Measurements from ENCODE around the gene LRP1B.
A peak's percentile ranks its signal among the peaks of the same experiment; 100 is the strongest.

Gene LRP1B

DNA sequence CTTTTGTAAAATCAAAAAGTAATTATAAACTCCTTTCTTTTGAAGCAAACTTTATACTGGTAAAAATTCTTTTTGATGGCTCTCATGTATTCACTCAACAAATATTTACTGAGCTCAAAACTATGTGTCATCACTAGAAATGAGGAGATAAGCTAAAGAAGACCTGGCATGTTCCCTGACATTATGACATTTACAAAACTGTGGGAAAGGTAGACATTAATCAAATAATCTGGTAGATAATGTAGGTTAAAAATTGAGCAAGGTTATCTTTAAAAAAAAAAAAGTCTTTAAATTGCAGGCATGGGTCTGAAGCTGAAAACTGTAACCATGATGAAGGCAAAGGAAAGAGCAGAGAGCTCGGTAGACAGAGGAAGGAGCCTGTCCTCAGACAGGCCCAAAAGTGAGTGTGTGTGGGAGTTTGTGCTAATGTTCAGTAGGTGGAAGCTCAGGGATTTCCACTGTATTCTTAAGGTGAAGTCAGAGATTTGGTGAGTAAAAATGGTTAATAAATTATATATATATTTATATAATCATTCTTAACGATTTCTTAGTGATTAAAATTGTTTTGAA is 612.9 kb downstream of the LRP1B start:
- DNase-seq (no peak), ATAC-seq (replicated peaks) (no peak)
- Mint-ChIP-seq H3K27ac (no peak overlapping the region), H3K9me3 (peaks cover 0 to 2% of the 10 kb centered on the region in 2 donors), H3K27me3 (no peaks in the 10 kb centered on the region), H3K4me3 (no peak overlapping the region), H3K4me1 (peaks cover 9 to 21% of the 10 kb centered on the region in 2 donors), H3K36me3 (no peaks in the 10 kb centered on the region)

DNA sequence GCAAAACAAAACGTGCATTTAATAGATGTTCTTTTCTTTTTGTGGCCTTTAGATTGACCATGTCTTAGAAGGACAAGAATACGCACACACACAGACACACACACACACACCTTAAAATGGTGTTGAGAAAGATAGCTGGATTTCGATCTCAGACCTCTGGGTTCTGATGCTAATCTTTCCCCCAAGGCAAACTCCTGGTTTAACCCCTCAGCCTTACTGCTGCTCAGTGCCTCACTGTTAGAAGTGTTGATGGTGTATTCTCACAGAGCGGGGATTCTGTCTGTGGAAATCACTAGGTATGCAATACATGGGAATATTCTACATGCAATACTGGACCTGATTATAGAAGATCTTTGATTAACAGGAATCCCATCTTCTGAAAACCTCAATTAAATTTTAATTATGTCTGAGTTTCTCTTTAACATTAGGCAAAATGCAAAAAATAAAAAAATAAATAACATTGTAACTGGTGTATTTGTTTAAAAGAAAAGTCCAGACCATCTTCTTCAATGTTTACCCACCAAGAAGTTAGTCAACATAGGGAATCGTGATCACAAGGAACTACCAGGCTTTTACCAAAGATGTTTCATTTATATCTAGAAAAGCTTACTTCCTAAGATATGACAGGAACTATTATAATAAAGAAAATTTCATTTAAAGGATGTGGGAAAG is 613.5 kb downstream of the LRP1B start:
- H3K27ac Mint-ChIP-seq, result no peak overlapping the region
- no peak for ATAC-seq (replicated peaks)
- no peak overlapping the region for H3K4me3 Mint-ChIP-seq
- peaks cover 9 to 21% of the 10 kb centered on the region in 2 donors for H3K4me1 Mint-ChIP-seq
- H3K27me3 Mint-ChIP-seq, result no peaks in the 10 kb centered on the region
- H3K36me3 Mint-ChIP-seq, result no peaks in the 10 kb centered on the region
- no peak for DNase-seq
- peaks cover 0 to 2% of the 10 kb centered on the region in 2 donors for H3K9me3 Mint-ChIP-seq

DNA sequence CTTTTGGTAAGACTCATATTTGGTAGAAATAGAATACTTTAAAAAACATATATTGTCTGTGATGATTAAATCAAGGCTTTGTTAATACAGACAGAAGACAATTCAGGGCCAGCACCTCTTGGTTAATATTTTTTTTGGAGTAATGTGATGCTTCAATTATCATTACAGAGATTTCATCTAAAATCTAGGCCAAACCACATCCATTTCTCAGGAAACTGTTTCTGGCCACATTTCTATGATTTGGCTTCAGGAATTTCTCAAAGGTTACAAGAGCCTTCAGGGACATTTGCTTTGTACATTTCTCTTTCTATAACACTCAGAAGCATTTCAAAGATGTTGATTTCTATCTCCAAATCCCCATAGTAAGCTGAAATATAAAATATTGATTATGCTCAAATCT is 614.9 kb downstream of the LRP1B start:
- Mint-ChIP-seq H3K27me3 (no peaks in the 10 kb centered on the region), H3K9me3 (peaks cover 0 to 2% of the 10 kb centered on the region in 2 donors), H3K27ac (no peak overlapping the region), H3K36me3 (no peaks in the 10 kb centered on the region), H3K4me3 (no peak overlapping the region), H3K4me1 (peaks cover 9 to 21% of the 10 kb centered on the region in 2 donors)
- DNase-seq (no peak), ATAC-seq (replicated peaks) (no peak)

- Mint-ChIP-seq H3K27me3 (no peaks in the 10 kb centered on the region), H3K9me3 (peaks cover 0 to 2% of the 10 kb centered on the region in 2 donors), H3K4me3 (no peak overlapping the region), H3K27ac (no peak overlapping the region), H3K4me1 (peaks cover 9 to 20% of the 10 kb centered on the region in 2 donors), H3K36me3 (no peaks in the 10 kb centered on the region)
- DNase-seq, result peak; percentile 59
- peak; percentile 100 for ATAC-seq (replicated peaks)
These were observed 617.0 kb downstream of the LRP1B start for GRCh38 chr2:141513853-141514252.

DNA sequence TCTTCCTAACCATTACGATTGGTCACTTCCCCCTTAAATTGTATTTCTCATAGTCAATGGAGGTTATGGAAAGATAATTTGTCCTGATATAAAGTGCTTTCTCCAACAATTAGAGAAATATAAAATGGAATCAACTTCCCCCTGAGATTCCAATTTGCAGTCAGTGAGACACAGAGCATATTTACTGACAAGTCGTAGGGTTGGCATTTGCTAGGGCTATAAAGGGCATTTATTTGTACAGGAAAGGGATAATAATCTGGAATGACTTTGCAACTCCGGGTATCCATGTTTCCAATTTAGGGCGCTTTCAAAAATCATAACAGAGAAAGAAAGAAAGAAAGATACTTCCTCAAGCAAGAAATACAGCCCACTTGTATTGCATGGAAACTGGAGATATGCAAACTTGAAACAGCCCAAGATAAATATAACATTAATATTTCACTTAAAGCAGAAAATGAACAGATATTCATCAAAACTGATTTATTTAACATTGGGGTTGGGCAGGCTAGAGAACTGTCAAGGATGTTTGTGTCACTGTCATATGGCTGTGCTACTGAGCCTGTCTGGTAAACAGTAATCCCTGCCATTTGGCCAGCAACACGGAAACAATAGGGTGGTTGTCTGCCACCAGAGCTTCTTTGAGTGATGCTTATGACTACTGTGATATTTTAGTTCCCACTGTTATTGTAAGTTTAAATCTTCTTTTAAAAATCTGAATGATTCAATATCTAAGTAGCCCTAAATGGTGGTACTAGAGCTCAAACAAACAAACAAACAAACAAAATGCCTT is 621.8 kb downstream of the LRP1B start:
- Mint-ChIP-seq H3K4me1 (peaks cover 2 to 3% of the 10 kb centered on the region in 2 donors), H3K36me3 (no peaks in the 10 kb centered on the region), H3K27me3 (no peaks in the 10 kb centered on the region), H3K27ac (no peak overlapping the region), H3K4me3 (no peak overlapping the region), H3K9me3 (no peaks in the 10 kb centered on the region)
- ATAC-seq (replicated peaks), result no peak
- DNase-seq, result no peak

DNA sequence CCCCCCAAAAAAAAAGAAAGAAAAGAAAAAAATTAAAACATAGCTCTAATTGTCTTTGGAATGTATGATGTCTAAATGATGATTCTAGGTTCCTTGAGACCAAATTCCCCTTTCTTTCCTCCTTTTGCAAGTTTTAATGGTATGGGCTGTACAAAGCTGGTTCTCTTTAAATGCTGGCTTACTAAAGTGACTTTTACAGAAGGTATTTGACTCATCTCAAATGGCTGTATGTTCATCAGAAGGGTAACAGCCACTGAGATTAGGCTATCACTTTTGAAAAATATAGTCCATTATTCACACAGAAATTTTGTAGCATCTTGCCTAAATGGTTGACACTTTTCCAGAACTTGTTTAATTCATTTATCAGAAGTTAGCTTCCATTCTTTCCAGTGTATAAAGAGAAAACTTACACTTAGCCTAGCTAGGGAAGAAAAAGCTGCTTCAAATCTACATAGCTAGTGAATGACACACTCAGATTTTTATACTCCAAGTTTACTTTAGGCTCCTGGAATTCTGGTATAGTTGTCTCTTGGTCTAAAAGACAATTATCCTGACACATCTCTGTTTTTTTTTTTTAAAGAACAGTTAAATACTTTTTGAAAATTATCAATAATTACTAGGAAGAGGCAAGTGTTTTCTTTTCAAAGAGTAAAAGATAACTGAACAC is 622.6 kb downstream of the LRP1B start:
- no peak overlapping the region for H3K4me3 Mint-ChIP-seq
- no peaks in the 10 kb centered on the region for H3K36me3 Mint-ChIP-seq
- DNase-seq, result no peak
- no peak for ATAC-seq (replicated peaks)
- H3K27me3 Mint-ChIP-seq, result no peaks in the 10 kb centered on the region
- H3K9me3 Mint-ChIP-seq, result no peaks in the 10 kb centered on the region
- H3K4me1 Mint-ChIP-seq, result no peaks in the 10 kb centered on the region
- H3K27ac Mint-ChIP-seq, result no peak overlapping the region

GRCh38 chr2:141506135-141506534 is 624.7 kb downstream of the LRP1B start:
- H3K36me3 Mint-ChIP-seq, result no peaks in the 10 kb centered on the region
- H3K4me3 Mint-ChIP-seq, result no peak overlapping the region
- no peaks in the 10 kb centered on the region for H3K27me3 Mint-ChIP-seq
- DNase-seq (no peak), ATAC-seq (replicated peaks) (no peak)
- H3K27ac Mint-ChIP-seq, result no peak overlapping the region
- no peaks in the 10 kb centered on the region for H3K9me3 Mint-ChIP-seq
- H3K4me1 Mint-ChIP-seq, result no peaks in the 10 kb centered on the region

GRCh38 chr2:141501752-141502151 is 629.1 kb downstream of the LRP1B start:
- ATAC-seq (replicated peaks) (no peak), DNase-seq (no peak)
- Mint-ChIP-seq H3K27ac (no peak overlapping the region), H3K27me3 (no peaks in the 10 kb centered on the region), H3K4me3 (no peak overlapping the region), H3K4me1 (peaks cover 10 to 21% of the 10 kb centered on the region in 2 donors), H3K36me3 (no peaks in the 10 kb centered on the region), H3K9me3 (no peaks in the 10 kb centered on the region)

GRCh38 chr2:141499123-141499522 is 631.7 kb downstream of the LRP1B start:
- peaks cover 12 to 30% of the 10 kb centered on the region in 2 donors for H3K4me1 Mint-ChIP-seq
- DNase-seq (no peak), ATAC-seq (replicated peaks) (no peak)
- H3K4me3 Mint-ChIP-seq, result no peak overlapping the region
- H3K9me3 Mint-ChIP-seq, result no peaks in the 10 kb centered on the region
- H3K36me3 Mint-ChIP-seq, result no peaks in the 10 kb centered on the region
- no peaks in the 10 kb centered on the region for H3K27me3 Mint-ChIP-seq
- H3K27ac Mint-ChIP-seq, result no peak overlapping the region

DNA sequence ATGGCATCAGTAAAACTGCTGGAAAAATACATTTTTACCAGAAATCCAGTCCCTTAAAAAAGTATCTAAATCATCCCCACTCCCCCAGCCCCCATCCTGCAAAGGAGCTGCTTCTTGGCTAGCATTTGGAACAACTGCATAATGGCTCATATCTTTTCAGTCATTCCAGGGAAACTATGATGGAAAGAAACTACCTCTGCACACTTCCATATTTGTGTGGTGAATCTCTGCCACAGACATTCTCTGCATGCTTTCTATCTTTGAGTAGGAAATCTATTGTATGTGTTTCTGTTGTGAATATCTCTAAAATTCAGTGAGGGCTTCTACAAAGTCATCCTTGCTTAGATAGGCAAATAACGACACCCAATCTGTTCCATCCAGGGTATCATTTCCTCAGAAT is 632.3 kb downstream of the LRP1B start:
- Mint-ChIP-seq H3K27ac (no peak overlapping the region), H3K27me3 (no peaks in the 10 kb centered on the region), H3K4me3 (no peak overlapping the region), H3K4me1 (peaks cover 12 to 30% of the 10 kb centered on the region in 2 donors), H3K9me3 (no peaks in the 10 kb centered on the region), H3K36me3 (no peaks in the 10 kb centered on the region)
- no peak for DNase-seq
- ATAC-seq (replicated peaks), result no peak

GRCh38 chr2:141497272-141497671 is 633.5 kb downstream of the LRP1B start:
- H3K36me3 Mint-ChIP-seq, result no peaks in the 10 kb centered on the region
- no peaks in the 10 kb centered on the region for H3K9me3 Mint-ChIP-seq
- H3K4me3 Mint-ChIP-seq, result no peak overlapping the region
- ATAC-seq (replicated peaks) (no peak), DNase-seq (no peak)
- peaks cover 12 to 30% of the 10 kb centered on the region in 2 donors for H3K4me1 Mint-ChIP-seq
- no peaks in the 10 kb centered on the region for H3K27me3 Mint-ChIP-seq
- H3K27ac Mint-ChIP-seq, result peak overlapping the region; percentile 20

DNA sequence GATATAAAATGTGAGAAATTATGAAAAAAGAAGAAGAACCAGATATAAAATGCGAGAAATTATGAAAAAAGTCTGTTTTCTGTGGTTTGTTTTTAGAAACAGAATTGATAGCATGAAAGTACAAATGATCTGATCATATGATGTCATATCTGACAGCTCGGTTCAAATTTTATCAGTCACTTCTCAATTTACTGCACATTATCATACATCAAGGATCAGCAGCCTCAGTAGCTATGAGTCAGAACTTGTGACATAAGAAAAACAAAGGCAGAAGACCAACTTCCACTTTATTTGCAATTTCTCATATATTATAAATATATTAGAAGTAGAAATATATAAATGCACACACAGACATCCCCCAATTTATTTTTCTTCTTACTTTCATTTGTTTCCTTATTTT is 634.0 kb downstream of the LRP1B start:
- Mint-ChIP-seq H3K27ac (no peak overlapping the region), H3K36me3 (no peaks in the 10 kb centered on the region), H3K27me3 (no peaks in the 10 kb centered on the region), H3K4me1 (peaks cover 12 to 30% of the 10 kb centered on the region in 2 donors), H3K4me3 (no peak overlapping the region), H3K9me3 (no peaks in the 10 kb centered on the region)
- DNase-seq, result no peak
- ATAC-seq (replicated peaks), result no peak

DNA sequence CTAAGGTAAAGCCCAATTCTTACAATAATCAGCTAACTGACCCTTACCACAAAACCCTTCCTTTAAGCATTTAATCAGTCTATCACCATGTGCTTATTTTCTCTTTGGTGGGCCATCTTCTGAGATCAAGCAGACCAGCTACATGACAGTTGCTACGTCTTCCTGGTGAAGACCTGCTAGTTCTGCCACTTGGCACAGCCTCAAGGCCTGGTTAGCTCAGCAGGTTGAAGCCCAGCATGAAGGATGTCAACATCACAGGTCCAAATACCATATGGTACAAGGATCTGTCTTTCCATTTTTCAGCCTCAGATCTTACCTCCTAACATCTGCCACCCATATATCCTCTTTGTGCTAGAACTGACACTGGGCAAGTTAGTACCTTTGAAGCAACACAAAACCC is 636.9 kb downstream of the LRP1B start:
- no peak for DNase-seq
- no peak overlapping the region for H3K27ac Mint-ChIP-seq

GRCh38 chr2:141492816-141493215 is 638.0 kb downstream of the LRP1B start:
- no peaks in the 10 kb centered on the region for H3K27me3 Mint-ChIP-seq
- H3K27ac Mint-ChIP-seq, result no peak overlapping the region
- no peaks in the 10 kb centered on the region for H3K9me3 Mint-ChIP-seq
- no peak overlapping the region for H3K4me3 Mint-ChIP-seq
- ATAC-seq (replicated peaks) (no peak), DNase-seq (no peak)
- peaks cover 5 to 17% of the 10 kb centered on the region in 2 donors for H3K4me1 Mint-ChIP-seq
- no peaks in the 10 kb centered on the region for H3K36me3 Mint-ChIP-seq

More for the DNA sequence above, 636.9 kb downstream of the LRP1B start:
- Mint-ChIP-seq H3K9me3 (no peaks in the 10 kb centered on the region), H3K36me3 (no peaks in the 10 kb centered on the region), H3K27me3 (no peaks in the 10 kb centered on the region), H3K4me1 (peaks cover 8 to 24% of the 10 kb centered on the region in 2 donors), H3K4me3 (no peak overlapping the region)
- no peak for ATAC-seq (replicated peaks)
